Kasumi-1 (cell line): ENCODE results near the gene PDE1C.

Experiments used
- DNase-seq, 2 experiments: peaks; one replicate each; lab custom pipeline; 2025; lab: John Stamatoyannopoulos, UW

The PDE1C gene

GRCh38 chr7:32074787-32075585, 4.8 kb upstream of the PDE1C start:
- peak; percentile 49 to 56 for DNase-seq

DNA sequence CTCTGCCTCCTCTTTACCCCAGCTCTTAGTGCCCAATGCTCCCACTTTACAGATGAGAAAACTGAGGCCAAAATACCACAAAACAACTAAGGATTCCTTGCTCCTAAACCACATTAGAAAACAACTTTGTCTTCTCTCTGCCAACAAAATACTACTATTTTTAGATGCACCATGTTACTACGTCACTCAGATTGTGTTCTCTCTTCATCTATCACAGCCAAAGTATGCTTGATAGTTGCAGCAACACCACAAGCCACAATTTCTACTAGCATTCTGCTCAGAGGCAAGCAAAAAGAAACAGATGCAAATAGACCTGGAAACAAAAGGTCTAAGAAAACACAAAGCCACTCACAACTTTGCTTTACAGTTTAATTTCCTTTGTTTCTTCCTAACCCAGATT, 3.3 kb upstream of the PDE1C start:
- no peak for DNase-seq

GRCh38 chr7:32072397-32072796, 2.2 kb upstream of the PDE1C start:
- peak; percentile 17 to 29 for DNase-seq

- DNase-seq, result no peak
These were observed 1.4 kb upstream of the PDE1C start for GRCh38 chr7:32071466-32072091.

DNA sequence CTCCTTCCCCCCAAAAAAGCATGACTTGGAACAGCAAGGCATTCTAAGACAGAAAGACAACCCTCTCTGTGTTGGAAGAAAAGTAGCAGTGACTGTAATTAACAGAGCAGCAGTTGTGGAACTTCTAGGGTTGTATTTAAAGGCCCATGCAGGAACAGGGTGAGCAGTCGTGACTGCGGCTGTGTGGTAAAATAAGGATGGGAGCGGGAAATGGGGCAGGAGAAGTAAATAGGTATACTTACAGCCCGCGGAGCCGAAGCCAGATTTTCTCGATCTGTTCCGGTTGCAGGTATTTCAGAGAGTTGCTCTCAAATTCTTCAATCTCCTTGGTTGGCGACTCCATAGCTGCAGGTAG, 179 bp downstream of the PDE1C start:
- DNase-seq, result no peak

- no peak for DNase-seq
These were observed 1.0 kb downstream of the PDE1C start for GRCh38 chr7:32069116-32069650.

GRCh38 chr7:32068411-32069101, 1.7 kb downstream of the PDE1C start:
- DNase-seq, result no peak

DNA sequence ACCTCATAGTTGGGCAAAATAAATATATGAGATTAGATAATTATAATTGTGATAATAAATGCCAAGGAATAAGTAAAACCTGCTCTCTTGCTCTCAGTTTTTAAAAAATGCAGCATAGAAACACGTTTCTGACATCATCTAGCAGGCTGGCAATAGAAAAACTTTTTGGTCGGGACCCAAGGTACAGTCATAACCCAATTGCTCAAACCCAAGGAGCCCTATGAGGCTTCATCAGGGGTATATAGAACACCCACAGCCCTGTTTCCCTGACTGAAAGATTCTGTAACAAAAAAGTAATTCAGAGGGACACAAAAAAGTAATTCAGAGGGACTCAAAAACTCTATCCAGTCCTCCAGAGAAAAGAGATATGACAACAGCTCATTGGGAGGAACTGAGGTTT, 3.8 kb downstream of the PDE1C start:
- no peak for DNase-seq

DNA sequence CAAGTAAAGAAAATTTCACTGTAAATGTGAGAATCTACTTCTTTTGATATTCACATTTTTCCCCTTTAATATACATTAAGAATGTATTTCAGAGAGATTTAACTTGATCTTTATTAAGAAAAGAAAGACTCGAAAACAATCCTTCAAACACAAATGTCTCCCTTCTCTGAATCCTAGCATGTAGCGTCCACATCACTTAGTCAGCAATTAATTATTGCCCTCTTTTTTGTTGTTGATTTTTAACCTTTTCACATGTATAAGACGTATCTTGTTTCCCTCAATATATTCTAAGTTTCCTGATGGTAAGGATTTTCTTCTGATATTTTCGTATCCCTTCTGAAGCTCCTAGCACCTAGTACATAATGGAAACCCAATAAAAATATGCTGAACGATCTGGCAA, 6.6 kb downstream of the PDE1C start:
- no peak for DNase-seq

DNA sequence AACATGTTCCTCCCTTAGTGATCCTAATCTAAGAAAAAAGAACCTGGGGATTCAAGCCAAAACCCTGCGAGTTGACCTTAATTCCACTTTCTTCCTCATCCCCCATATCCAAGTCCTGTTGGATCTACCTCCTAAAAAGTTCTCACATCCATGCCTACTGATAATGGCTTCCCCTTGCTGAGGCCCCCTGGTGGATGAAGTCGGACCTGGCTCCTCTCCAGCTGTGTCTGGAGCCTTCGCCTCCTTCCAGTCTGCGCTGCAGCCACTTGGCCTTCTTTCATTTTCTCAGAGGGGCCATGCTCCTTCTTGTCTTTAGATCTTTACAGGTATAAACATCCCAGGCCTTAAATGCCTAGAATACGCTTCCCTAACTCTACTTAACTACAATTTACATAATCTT, 8.1 kb downstream of the PDE1C start:
- peak; percentile 75 for DNase-seq

GRCh38 chr7:32061346-32061745, 8.9 kb downstream of the PDE1C start:
- DNase-seq, result no peak

GRCh38 chr7:32059289-32060011, 10.8 kb downstream of the PDE1C start:
- DNase-seq, result no peak

- no peak for DNase-seq
These were observed 12.2 kb downstream of the PDE1C start for GRCh38 chr7:32058002-32058401.

DNA sequence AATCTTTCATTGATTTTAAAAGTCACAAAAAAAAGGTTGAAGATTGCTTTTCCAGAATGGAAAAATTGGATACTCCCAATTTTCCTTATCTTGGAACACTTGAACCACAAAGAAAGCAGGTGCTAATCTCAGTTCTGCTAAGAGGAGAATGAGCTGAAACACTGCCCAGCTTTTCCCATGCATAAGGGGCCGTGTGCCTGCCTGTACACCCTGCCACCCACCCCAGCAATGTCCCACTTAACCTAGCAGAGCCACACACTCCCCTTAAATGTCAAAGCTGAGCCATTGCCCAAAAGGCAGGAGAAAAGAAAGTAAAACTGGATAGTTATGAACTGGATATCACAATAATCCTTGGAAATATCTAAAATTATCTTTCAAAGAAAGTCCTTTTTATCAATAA, 13.4 kb downstream of the PDE1C start:
- DNase-seq, result no peak

DNA sequence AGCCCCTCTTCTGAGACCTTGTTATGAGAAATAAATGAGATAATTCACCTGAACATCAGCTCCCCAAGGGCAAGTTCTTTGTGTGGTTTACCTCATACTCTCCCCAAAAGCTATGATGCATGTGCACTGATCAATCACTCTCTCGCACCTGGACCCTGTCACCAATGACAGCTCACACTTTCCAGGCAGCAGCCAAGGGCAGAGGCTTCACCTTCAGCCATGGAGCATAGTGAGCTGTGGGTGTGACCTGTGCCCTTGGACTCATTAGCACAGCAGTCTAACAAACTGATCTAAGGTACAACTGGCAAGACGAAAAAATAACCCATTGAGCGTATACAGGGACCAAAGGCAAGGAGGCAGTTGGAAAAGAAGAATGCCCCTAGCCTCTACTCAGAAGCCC, 17.0 kb downstream of the PDE1C start:
- no peak for DNase-seq

- DNase-seq, result no peak
These were observed 19.1 kb downstream of the PDE1C start for GRCh38 chr7:32051128-32051527.

GRCh38 chr7:32049599-32049998, 20.6 kb downstream of the PDE1C start:
- DNase-seq, result no peak

- no peak for DNase-seq
These were observed 21.2 kb downstream of the PDE1C start for GRCh38 chr7:32048970-32049491.

DNA sequence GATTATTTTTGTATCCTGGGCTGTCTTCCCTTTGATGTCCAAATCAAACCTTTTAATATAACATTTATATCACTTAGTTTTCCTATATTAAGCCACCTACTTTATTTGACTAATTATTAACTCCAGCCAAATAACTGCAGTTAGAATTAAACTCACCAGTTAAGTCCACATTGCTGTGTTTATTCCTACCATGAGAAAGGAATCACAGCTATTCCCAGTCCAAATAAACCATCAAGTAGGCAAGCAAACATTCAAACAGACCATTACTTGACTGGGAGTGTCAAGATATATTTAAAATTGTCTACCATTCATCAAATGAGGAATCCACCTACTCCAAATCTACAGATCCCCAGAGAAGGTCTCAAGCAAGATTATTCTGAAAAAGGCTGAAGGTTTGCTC, 22.4 kb downstream of the PDE1C start:
- no peak for DNase-seq

- no peak for DNase-seq
These were observed 23.1 kb downstream of the PDE1C start for GRCh38 chr7:32047075-32047474.

- DNase-seq, result no peak
These were observed 25.0 kb downstream of the PDE1C start for GRCh38 chr7:32045228-32045627.

DNA sequence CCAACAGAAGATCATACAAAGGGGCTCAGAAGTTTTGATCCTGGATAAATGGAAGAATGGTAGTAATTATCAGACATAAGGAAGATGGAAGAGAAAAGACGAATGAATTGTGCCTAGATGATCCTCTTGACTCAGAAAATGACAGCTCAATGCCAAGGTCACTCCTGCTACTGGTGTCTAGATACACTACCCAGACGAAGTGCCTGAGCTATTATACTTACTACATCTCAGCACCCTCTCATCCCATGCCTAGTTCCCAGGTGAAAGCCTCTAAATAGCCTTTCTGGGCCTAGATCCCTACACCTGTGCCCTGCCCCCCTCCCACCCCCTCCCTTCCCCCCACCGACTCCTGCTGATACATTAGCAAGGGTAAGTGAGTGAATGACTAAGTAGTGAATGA, 25.5 kb downstream of the PDE1C start:
- DNase-seq, result no peak
